Measurements from ENCODE around the gene RNF152. TPM values are rescaled to one million over a fixed set of nuclear protein-coding genes. Genes with fewer than 3 reads are reported as not detected.

RNF152 gene
- total RNA-seq, 1 donor from 2014 or later: 10.4 TPM

GRCh38 chr18:61771861-61772260 lies 120.9 kb downstream of the RNF152 start:
- H3K36me3 ChIP-seq: no peaks in the 10 kb centered on the region
- H3K4me1 ChIP-seq: no peaks in the 10 kb centered on the region
- H3K27me3 ChIP-seq (ENCODE audit: low read depth): no peaks in the 10 kb centered on the region
- no peak for DNase-seq
- intact Hi-C loops (cut with micrococcal nuclease): no loop called here
- no peak for TF ChIP-seq CTCF (IDR thresholded peaks at IDR 0.05; ENCODE audit: borderline replicate concordance)
- H3K4me3 ChIP-seq: no peak overlapping the region
- no peak overlapping the region for H3K27ac ChIP-seq (replicated peaks)
- H3K9me3 ChIP-seq (replicated peaks): peaks cover 11% of the 10 kb centered on the region

GRCh38 chr18:61770279-61770678 lies 122.5 kb downstream of the RNF152 start:
- Histone ChIP-seq H3K9me3 (replicated peaks) (no peaks in the 10 kb centered on the region), H3K4me1 (no peaks in the 10 kb centered on the region), H3K4me3 (no peak overlapping the region), H3K27ac (replicated peaks) (no peak overlapping the region), H3K36me3 (no peaks in the 10 kb centered on the region), H3K27me3 (ENCODE audit: low read depth) (no peaks in the 10 kb centered on the region)
- intact Hi-C loops (cut with micrococcal nuclease): no loop called here
- TF ChIP-seq CTCF (IDR thresholded peaks at IDR 0.05; ENCODE audit: borderline replicate concordance): no peak
- no peak for DNase-seq

- H3K9me3 ChIP-seq (replicated peaks): no peaks in the 10 kb centered on the region
- H3K36me3 ChIP-seq: no peaks in the 10 kb centered on the region
- no peaks in the 10 kb centered on the region for H3K27me3 ChIP-seq (ENCODE audit: low read depth)
- no peak for TF ChIP-seq CTCF (IDR thresholded peaks at IDR 0.05; ENCODE audit: borderline replicate concordance)
- no peak for DNase-seq
- no peak overlapping the region for H3K4me3 ChIP-seq
- peaks cover 6% of the 10 kb centered on the region for H3K4me1 ChIP-seq
- no peak overlapping the region for H3K27ac ChIP-seq (replicated peaks)
- intact Hi-C loops (cut with micrococcal nuclease): loop anchor here (10.0 kb wide), 1 partner anchor 62 kb away; no protein-coding TSS in a partner anchor
These were observed 126.4 kb downstream of the RNF152 start for GRCh38 chr18:61766266-61766884.

- DNase-seq: no peak
- H3K4me3 ChIP-seq: no peak overlapping the region
- H3K4me1 ChIP-seq: peaks cover 12% of the 10 kb centered on the region
- TF ChIP-seq CTCF (IDR thresholded peaks at IDR 0.05; ENCODE audit: borderline replicate concordance): no peak
- no peaks in the 10 kb centered on the region for H3K36me3 ChIP-seq
- intact Hi-C loops (cut with micrococcal nuclease): loop anchor here (10.0 kb wide), 1 partner anchor 60 kb away; no protein-coding TSS in a partner anchor
- no peaks in the 10 kb centered on the region for H3K27me3 ChIP-seq (ENCODE audit: low read depth)
- peak overlapping the region; percentile 11 for H3K27ac ChIP-seq (replicated peaks)
- H3K9me3 ChIP-seq (replicated peaks): no peaks in the 10 kb centered on the region
These were observed 127.7 kb downstream of the RNF152 start for GRCh38 chr18:61765097-61765496.

- DNase-seq: no peak
- no peaks in the 10 kb centered on the region for H3K9me3 ChIP-seq (replicated peaks)
- H3K4me3 ChIP-seq: no peak overlapping the region
- peaks cover 12% of the 10 kb centered on the region for H3K4me1 ChIP-seq
- no peak overlapping the region for H3K27ac ChIP-seq (replicated peaks)
- no peaks in the 10 kb centered on the region for H3K36me3 ChIP-seq
- intact Hi-C loops (cut with micrococcal nuclease): loop anchor here (10.0 kb wide), 1 partner anchor 60 kb away; no protein-coding TSS in a partner anchor
- TF ChIP-seq CTCF (IDR thresholded peaks at IDR 0.05; ENCODE audit: borderline replicate concordance): no peak
- H3K27me3 ChIP-seq (ENCODE audit: low read depth): no peaks in the 10 kb centered on the region
These were observed 128.4 kb downstream of the RNF152 start for GRCh38 chr18:61764381-61764780.

All from left ventricle myocardium inferior (tissue), 1 donor.